Measurements from ENCODE around the gene MKKS. TPM values are rescaled to one million over a fixed set of nuclear protein-coding genes. Genes with fewer than 3 reads are reported as not detected.
A peak's percentile ranks its signal among the peaks of the same experiment; 100 is the strongest.

MKKS gene
- total and polyA plus RNA-seq, 2 of the 13 experiments (the other 11 are each of a cell fraction or from before 2014, with no cell fraction given) = 26.7 to 34.5 TPM

DNA sequence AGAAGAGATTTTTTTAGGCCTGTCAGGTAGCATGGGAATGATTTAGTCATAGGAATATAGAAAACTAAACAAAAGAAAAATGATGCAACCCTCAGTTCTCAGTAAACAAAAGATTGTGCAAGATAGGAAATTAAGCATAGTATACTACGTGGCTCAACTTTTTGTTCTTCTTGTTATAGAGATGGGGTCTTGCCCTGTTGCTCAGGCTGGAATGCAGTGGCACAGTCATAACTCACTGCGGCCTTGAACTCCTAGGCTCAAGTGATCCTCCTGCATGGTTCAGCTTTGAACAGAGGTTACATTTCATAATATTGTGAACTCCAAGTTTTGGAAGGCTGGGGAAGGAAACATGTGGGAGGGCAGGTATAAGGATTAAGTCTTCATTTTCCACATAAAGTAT lies 29.6 kb upstream of the MKKS start (continued):
- TF ChIP-seq, protein P1, sequence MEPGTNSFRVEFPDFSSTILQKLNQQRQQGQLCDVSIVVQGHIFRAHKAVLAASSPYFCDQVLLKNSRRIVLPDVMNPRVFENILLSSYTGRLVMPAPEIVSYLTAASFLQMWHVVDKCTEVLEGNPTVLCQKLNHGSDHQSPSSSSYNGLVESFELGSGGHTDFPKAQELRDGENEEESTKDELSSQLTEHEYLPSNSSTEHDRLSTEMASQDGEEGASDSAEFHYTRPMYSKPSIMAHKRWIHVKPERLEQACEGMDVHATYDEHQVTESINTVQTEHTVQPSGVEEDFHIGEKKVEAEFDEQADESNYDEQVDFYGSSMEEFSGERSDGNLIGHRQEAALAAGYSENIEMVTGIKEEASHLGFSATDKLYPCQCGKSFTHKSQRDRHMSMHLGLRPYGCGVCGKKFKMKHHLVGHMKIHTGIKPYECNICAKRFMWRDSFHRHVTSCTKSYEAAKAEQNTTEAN (CRISPR knock-in tag; conservative IDR thresholded peaks at IDR 0.05) = peak; percentile 50; the same call in 1 of the 2 replicates
- TF ChIP-seq, protein P2, sequence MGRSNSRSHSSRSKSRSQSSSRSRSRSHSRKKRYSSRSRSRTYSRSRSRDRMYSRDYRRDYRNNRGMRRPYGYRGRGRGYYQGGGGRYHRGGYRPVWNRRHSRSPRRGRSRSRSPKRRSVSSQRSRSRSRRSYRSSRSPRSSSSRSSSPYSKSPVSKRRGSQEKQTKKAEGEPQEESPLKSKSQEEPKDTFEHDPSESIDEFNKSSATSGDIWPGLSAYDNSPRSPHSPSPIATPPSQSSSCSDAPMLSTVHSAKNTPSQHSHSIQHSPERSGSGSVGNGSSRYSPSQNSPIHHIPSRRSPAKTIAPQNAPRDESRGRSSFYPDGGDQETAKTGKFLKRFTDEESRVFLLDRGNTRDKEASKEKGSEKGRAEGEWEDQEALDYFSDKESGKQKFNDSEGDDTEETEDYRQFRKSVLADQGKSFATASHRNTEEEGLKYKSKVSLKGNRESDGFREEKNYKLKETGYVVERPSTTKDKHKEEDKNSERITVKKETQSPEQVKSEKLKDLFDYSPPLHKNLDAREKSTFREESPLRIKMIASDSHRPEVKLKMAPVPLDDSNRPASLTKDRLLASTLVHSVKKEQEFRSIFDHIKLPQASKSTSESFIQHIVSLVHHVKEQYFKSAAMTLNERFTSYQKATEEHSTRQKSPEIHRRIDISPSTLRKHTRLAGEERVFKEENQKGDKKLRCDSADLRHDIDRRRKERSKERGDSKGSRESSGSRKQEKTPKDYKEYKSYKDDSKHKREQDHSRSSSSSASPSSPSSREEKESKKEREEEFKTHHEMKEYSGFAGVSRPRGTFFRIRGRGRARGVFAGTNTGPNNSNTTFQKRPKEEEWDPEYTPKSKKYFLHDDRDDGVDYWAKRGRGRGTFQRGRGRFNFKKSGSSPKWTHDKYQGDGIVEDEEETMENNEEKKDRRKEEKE (IDR thresholded peaks at IDR 0.05) = no peak
- TF ChIP-seq ATF7 (IDR thresholded peaks at IDR 0.05) (peak; percentile 72), ATF7 (CRISPR knock-in tag; IDR thresholded peaks at IDR 0.05) (no peak), ZNF143 (CRISPR knock-in tag; IDR thresholded peaks at IDR 0.05) (no peak), RBM39 (IDR thresholded peaks at IDR 0.05; ENCODE audit: low read depth, low read length, poor library complexity, severe bottlenecking) (no peak), ZNF33A (CRISPR knock-in tag; IDR thresholded peaks at IDR 0.05; ENCODE audit: borderline replicate concordance) (no peak), GATAD1 (CRISPR knock-in tag; IDR thresholded peaks at IDR 0.05) (0 out of 2 replicates have a peak, but pooled peaks have one; percentile 29), MEIS2 (CRISPR knock-in tag; IDR thresholded peaks at IDR 0.05) (no peak), U2AF1 (optimal IDR thresholded peaks at IDR 0.05; ENCODE audit: low read depth, low read length) (no peak), CBX2 (IDR thresholded peaks at IDR 0.05; ENCODE audit: low read depth, low read length) (no peak), CBX2 (CRISPR knock-in tag; IDR thresholded peaks at IDR 0.05; ENCODE audit: low read depth) (no peak), MIER2 (CRISPR knock-in tag; IDR thresholded peaks at IDR 0.05) (no peak), XRCC5 (optimal IDR thresholded peaks at IDR 0.05; ENCODE audit: low read length) (no peak), HMGA1 (CRISPR knock-in tag; conservative IDR thresholded peaks at IDR 0.05) (no peak), FLYWCH1 (CRISPR knock-in tag; IDR thresholded peaks at IDR 0.05) (no peak), SPEN (CRISPR knock-in tag; IDR thresholded peaks at IDR 0.05; ENCODE audit: low read depth) (no peak)
- TF ChIP-seq, protein P3, sequence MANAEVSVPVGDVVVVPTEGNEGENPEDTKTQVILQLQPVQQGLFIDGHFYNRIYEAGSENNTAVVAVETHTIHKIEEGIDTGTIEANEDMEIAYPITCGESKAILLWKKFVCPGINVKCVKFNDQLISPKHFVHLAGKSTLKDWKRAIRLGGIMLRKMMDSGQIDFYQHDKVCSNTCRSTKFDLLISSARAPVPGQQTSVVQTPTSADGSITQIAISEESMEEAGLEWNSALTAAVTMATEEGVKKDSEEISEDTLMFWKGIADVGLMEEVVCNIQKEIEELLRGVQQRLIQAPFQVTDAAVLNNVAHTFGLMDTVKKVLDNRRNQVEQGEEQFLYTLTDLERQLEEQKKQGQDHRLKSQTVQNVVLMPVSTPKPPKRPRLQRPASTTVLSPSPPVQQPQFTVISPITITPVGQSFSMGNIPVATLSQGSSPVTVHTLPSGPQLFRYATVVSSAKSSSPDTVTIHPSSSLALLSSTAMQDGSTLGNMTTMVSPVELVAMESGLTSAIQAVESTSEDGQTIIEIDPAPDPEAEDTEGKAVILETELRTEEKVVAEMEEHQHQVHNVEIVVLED (CRISPR knock-in tag; IDR thresholded peaks at IDR 0.05; ENCODE audit: borderline replicate concordance) = no peak
- TF ChIP-seq, protein P4, sequence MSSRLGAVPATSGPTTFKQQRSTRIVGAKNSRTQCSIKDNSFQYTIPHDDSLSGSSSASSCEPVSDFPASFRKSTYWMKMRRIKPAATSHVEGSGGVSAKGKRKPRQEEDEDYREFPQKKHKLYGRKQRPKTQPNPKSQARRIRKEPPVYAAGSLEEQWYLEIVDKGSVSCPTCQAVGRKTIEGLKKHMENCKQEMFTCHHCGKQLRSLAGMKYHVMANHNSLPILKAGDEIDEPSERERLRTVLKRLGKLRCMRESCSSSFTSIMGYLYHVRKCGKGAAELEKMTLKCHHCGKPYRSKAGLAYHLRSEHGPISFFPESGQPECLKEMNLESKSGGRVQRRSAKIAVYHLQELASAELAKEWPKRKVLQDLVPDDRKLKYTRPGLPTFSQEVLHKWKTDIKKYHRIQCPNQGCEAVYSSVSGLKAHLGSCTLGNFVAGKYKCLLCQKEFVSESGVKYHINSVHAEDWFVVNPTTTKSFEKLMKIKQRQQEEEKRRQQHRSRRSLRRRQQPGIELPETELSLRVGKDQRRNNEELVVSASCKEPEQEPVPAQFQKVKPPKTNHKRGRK (CRISPR knock-in tag; IDR thresholded peaks at IDR 0.05) = no peak
- TF ChIP-seq, protein P5, sequence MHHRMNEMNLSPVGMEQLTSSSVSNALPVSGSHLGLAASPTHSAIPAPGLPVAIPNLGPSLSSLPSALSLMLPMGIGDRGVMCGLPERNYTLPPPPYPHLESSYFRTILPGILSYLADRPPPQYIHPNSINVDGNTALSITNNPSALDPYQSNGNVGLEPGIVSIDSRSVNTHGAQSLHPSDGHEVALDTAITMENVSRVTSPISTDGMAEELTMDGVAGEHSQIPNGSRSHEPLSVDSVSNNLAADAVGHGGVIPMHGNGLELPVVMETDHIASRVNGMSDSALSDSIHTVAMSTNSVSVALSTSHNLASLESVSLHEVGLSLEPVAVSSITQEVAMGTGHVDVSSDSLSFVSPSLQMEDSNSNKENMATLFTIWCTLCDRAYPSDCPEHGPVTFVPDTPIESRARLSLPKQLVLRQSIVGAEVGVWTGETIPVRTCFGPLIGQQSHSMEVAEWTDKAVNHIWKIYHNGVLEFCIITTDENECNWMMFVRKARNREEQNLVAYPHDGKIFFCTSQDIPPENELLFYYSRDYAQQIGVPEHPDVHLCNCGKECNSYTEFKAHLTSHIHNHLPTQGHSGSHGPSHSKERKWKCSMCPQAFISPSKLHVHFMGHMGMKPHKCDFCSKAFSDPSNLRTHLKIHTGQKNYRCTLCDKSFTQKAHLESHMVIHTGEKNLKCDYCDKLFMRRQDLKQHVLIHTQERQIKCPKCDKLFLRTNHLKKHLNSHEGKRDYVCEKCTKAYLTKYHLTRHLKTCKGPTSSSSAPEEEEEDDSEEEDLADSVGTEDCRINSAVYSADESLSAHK (CRISPR knock-in tag; IDR thresholded peaks at IDR 0.05; ENCODE audit: borderline replicate concordance) = no peak

Measured in HepG2 (cell line).